ENCODE data around the gene SDR42E2. TPM values are rescaled to one million over a fixed set of nuclear protein-coding genes. Genes with fewer than 3 reads are reported as not detected.
A peak's percentile ranks its signal among the peaks of the same experiment; 100 is the strongest.

The SDR42E2 gene
- total and polyA plus RNA-seq, 2 of the 8 experiments (the other 6 are each of a cell fraction or from before 2014, with no cell fraction given) = 0.08 TPM; not detected in 1

- no peak for TF ChIP-seq POLR2A (IDR thresholded peaks at IDR 0.05; ENCODE audit: control extremely low read depth in 1 of 2, low read depth in 2 of 2, low read length in 2 of 2)
- TF ChIP-seq CTBP2 (IDR thresholded peaks at IDR 0.05; ENCODE audit: borderline replicate concordance, insufficient read depth, insufficient read length, low read length) = no peak
- peak; percentile 52; the same call in 1 of the 2 replicates for TF ChIP-seq CREB1 (IDR thresholded peaks at IDR 0.05)
- TF ChIP-seq BACH1 (IDR thresholded peaks at IDR 0.05; ENCODE audit: low read length) = peak; percentile 79
- peak; percentile 46; the same call in 1 of the 2 replicates for TF ChIP-seq CHD2 (IDR thresholded peaks at IDR 0.05; ENCODE audit: low read length)
- TF ChIP-seq TEAD4 (IDR thresholded peaks at IDR 0.05; ENCODE audit: low read depth, low read length) = peak; percentile 72
- TF ChIP-seq HDAC2 (IDR thresholded peaks at IDR 0.05; ENCODE audit: borderline replicate concordance in 1 of 2, low read depth in 2 of 2, low read length in 2 of 2) = peak; percentile 91 to 98; a peak in 3 of 4 replicates
- TF ChIP-seq TAF1 (IDR thresholded peaks at IDR 0.05; ENCODE audit: low read depth, low read length) = no peak
- TF ChIP-seq MAFK (IDR thresholded peaks at IDR 0.05; ENCODE audit: low read depth, low read length) = peak; percentile 91; the same call in 1 of the 2 replicates
- TF ChIP-seq NRF1 (IDR thresholded peaks at IDR 0.05; ENCODE audit: low read depth, low read length) = peak; percentile 57; the same call in 1 of the 2 replicates
- peak; percentile 100 for TF ChIP-seq TBP (IDR thresholded peaks at IDR 0.05; ENCODE audit: low read depth, low read length)
- peak; percentile 94 for TF ChIP-seq ASH2L (IDR thresholded peaks at IDR 0.05; ENCODE audit: low read length)
- TF ChIP-seq RBBP5 (IDR thresholded peaks at IDR 0.05; ENCODE audit: borderline replicate concordance, low read depth, low read length) = peak; percentile 77; the same call in 1 of the 2 replicates
- TF ChIP-seq, protein P1, sequence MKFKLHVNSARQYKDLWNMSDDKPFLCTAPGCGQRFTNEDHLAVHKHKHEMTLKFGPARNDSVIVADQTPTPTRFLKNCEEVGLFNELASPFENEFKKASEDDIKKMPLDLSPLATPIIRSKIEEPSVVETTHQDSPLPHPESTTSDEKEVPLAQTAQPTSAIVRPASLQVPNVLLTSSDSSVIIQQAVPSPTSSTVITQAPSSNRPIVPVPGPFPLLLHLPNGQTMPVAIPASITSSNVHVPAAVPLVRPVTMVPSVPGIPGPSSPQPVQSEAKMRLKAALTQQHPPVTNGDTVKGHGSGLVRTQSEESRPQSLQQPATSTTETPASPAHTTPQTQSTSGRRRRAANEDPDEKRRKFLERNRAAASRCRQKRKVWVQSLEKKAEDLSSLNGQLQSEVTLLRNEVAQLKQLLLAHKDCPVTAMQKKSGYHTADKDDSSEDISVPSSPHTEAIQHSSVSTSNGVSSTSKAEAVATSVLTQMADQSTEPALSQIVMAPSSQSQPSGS (IDR thresholded peaks at IDR 0.05; ENCODE audit: low read length) = 0 out of 2 replicates have a peak, but pooled peaks have one; percentile 80
- peak; percentile 4; the same call in 1 of the 2 replicates for TF ChIP-seq BRCA1 (IDR thresholded peaks at IDR 0.05; ENCODE audit: low read depth, low read length)
- peak; percentile 38 to 68; a peak in 3 of 4 replicates for TF ChIP-seq RAD21 (IDR thresholded peaks at IDR 0.05 in 1 of 2, conservative IDR thresholded peaks at IDR 0.05 in 1 of 2; ENCODE audit: low read depth in 2 of 2, low read length in 2 of 2)
Measured at GRCh38 chr16:22195695-22196558, 33.6 kb downstream of the SDR42E2 start (continued).
